H1 (cell line): ENCODE results near the gene PGK1. TPM values are rescaled to one million over a fixed set of nuclear protein-coding genes. Genes with fewer than 3 reads are reported as not detected.

Experiments used
- CHD7 ChIP-seq: fragments of 300-600 bp; sonication (generic); IDR thresholded peaks from 2 replicates; pipeline ENCODE4 v1.7.1; 2012; ENCODE audit warnings: low read length, moderate library complexity, mild to moderate bottlenecking, inconsistent platforms; ENCODE audit not compliant: insufficient replicate concordance
- KDM5A ChIP-seq: fragments of 200-600 bp; IDR thresholded peaks from 2 replicates; pipeline ENCODE4 v1.7.1; 2012; ENCODE audit warnings: mild to moderate bottlenecking, low read length, inconsistent platforms, mixed read lengths
- RBBP5 ChIP-seq: IDR thresholded peaks from 2 replicates; pipeline ENCODE4 v1.7.1; 2012; ENCODE audit warnings: low read depth, mild to moderate bottlenecking, inconsistent platforms, low read length, moderate library complexity, borderline replicate concordance
- SP2 ChIP-seq: IDR thresholded peaks from 2 replicates; pipeline ENCODE4 v1.6.1; 2012; ENCODE audit warnings: mild to moderate bottlenecking, low read length, inconsistent platforms
- polyA plus RNA-seq, 7 experiments: library from polyadenylated mRNA; depleted of rRNA in 3 of 7; stranded (reverse) in 5 of 7; unstranded in 2 of 7; fragments of >200 nt in 5 of 7; fragments of 200-250 nt in 2 of 7; gene quantifications; 1 replicate in 5 of 7; 2 replicates in 1 of 7; 4 replicates in 1 of 7; pipeline versions ENCODE4 v1.2.1 to v1.2.3, GENCODE V29; 2011 to 2013; ENCODE audit warnings: missing spikeins in 2 of 7, mixed read lengths in 2 of 7
- total RNA-seq: library from RNA; stranded (reverse); fragmentation: NEBNext Ultra II Directional; extraction: Animal tissue kit (Norgen Biotek cat#: 25700); gene quantifications from 2 replicates; pipeline ENCODE4 v1.2.1, GENCODE V29; 2021

The PGK1 gene
- total and polyA plus RNA-seq, 2 of the 8 experiments (the other 6 are each of a cell fraction or from before 2014, with no cell fraction given): 328 to 427 TPM

- TF ChIP-seq CHD7 (no peak), RBBP5 (no peak), KDM5A (no peak), SP2 (no peak)
These were observed 19.1 kb downstream of the PGK1 start (continued) for GRCh38 chrX:78123190-78123589.
